Fibroblast of lung (primary cell): ENCODE results near the gene ZBTB40. TPM values are rescaled to one million over a fixed set of nuclear protein-coding genes. Genes with fewer than 3 reads are reported as not detected.
A peak's percentile ranks its signal among the peaks of the same experiment; 100 is the strongest.

ENCODE experiments used
- DNase-seq, 2 donors: peaks; one replicate each; pipeline versions ENCODE4 v3.0.0 to v3.0.0-alpha.2; 2010; ENCODE audit warnings: low read depth in 2 of 2
- H2AFZ ChIP-seq: 2 replicates; pipeline ENCODE4 v1.5.1; 2012; ENCODE audit warnings: low read length, control low read depth, inconsistent platforms
- H3K27ac ChIP-seq: 2 replicates; pipeline ENCODE4 v1.5.1; 2011; ENCODE audit warnings: low read length, control low read depth; ENCODE audit not compliant: insufficient read depth
- H3K27me3 ChIP-seq: 2 replicates; pipeline ENCODE4 v1.5.1; 2011; ENCODE audit warnings: mild to moderate bottlenecking, low read length; ENCODE audit not compliant: control insufficient read depth, insufficient read depth
- H3K36me3 ChIP-seq: 2 replicates; pipeline ENCODE4 v1.5.1; 2011; ENCODE audit warnings: low read length; ENCODE audit not compliant: control insufficient read depth, insufficient read depth
- H3K4me1 ChIP-seq: 2 replicates; pipeline ENCODE4 v1.5.1; 2011; ENCODE audit warnings: low read length; ENCODE audit not compliant: control insufficient read depth, insufficient read depth; ENCODE audit errors: extremely low read depth
- H3K4me2 ChIP-seq: 2 replicates; pipeline ENCODE4 v1.5.1; 2011; ENCODE audit warnings: low read length, control low read depth; ENCODE audit not compliant: insufficient read depth; ENCODE audit errors: extremely low read depth
- H3K4me3 ChIP-seq, 4 experiments: fragments of 200-600 bp in 1 of 4; sonication (generic) in 1 of 4; replicated peaks in 1 of 4; 2 replicates each; pipeline ENCODE4 v1.5.1; 2011 to 2016; ENCODE audit warnings: low read length in 4 of 4, low read depth in 3 of 4, mild to moderate bottlenecking in 3 of 4, control low read depth in 2 of 4, inconsistent platforms in 1 of 4, mixed read lengths in 1 of 4; ENCODE audit not compliant: insufficient read depth in 1 of 4; ENCODE audit errors: control extremely low read depth in 1 of 4
- H3K79me2 ChIP-seq: 2 replicates; pipeline ENCODE4 v1.5.1; 2012; ENCODE audit warnings: mild to moderate bottlenecking, low read length, inconsistent platforms; ENCODE audit not compliant: control insufficient read depth, insufficient read depth
- H3K9ac ChIP-seq: 2 replicates; pipeline ENCODE4 v1.5.1; 2011; ENCODE audit warnings: mild to moderate bottlenecking, low read length, control low read depth; ENCODE audit not compliant: insufficient read depth
- H3K9me3 ChIP-seq: 2 replicates; pipeline ENCODE4 v1.5.1; 2012; ENCODE audit warnings: low read depth, low read length; ENCODE audit not compliant: control insufficient read depth, insufficient read depth
- H4K20me1 ChIP-seq: 2 replicates; pipeline ENCODE4 v1.5.1; 2011; ENCODE audit warnings: low read length; ENCODE audit not compliant: control insufficient read depth, insufficient read depth; ENCODE audit errors: extremely low read depth
- EZH2 ChIP-seq: IDR thresholded peaks from 2 replicates; pipeline ENCODE4 v1.5.1; 2012; ENCODE audit warnings: low read length, control low read depth, mild to moderate bottlenecking; ENCODE audit errors: missing control alignments
- polyA plus RNA-seq, 2 donors: library from polyadenylated mRNA; depleted of rRNA in 1 of 2; stranded (reverse) in 1 of 2; unstranded in 1 of 2; fragments of >200 nt; gene quantifications; 2 replicates each; pipeline ENCODE4 v1.2.1, GENCODE V29; 2011 to 2012; ENCODE audit warnings: missing spikeins in 1 of 2
- total RNA-seq: library from RNA; depleted of rRNA; stranded (reverse); fragments of >200 nt; gene quantifications from 2 replicates; pipeline ENCODE4 v1.2.1, GENCODE V29; 2014
- TF ChIP-seq, protein P1 (sequence below), 2 donors: IDR thresholded peaks in 1 of 2; conservative IDR thresholded peaks in 1 of 2; 1 replicate in 1 of 2; 2 replicates in 1 of 2; pipeline ENCODE4 v1.5.1; 2011 to 2012; ENCODE audit warnings: low read length in 2 of 2, control low read depth in 1 of 2, inconsistent platforms in 1 of 2, low read depth in 1 of 2, mild to moderate bottlenecking in 1 of 2

ZBTB40 gene
- total and polyA plus RNA-seq, 2 donors (not counting 1 experiment from before 2014, with no cell fraction given) = 3.4 to 12.4 TPM

DNA sequence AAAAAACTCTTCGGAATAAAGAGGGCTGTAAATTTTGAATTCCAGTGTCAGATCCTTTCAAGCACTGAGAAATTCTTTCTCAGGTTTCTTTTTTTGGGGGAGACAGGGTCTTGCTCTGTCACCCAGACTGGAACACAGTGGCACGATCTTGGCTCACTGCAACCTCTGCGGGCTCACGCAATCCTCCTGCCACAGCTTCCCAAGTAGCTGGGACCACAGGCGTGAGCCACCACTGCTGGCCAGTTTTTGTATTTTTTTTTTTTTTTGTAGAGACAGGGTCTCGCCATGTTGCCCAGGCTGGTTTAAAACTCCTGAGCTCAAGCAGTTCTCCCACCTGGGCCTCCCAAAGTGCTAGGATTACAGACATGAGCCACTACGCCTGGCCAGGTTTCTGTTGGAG lies 76.8 kb downstream of the ZBTB40 start:
- H3K4me1 ChIP-seq = no peaks in the 10 kb centered on the region
- H3K27ac ChIP-seq = no peak overlapping the region
- H3K27me3 ChIP-seq = no peaks in the 10 kb centered on the region
- H3K79me2 ChIP-seq = no peaks in the 10 kb centered on the region
- H3K9ac ChIP-seq = no peak overlapping the region
- no peak overlapping the region for H3K4me3 ChIP-seq
- H2AFZ ChIP-seq = no peak overlapping the region
- TF ChIP-seq EZH2 = no peak
- TF ChIP-seq, protein P1, sequence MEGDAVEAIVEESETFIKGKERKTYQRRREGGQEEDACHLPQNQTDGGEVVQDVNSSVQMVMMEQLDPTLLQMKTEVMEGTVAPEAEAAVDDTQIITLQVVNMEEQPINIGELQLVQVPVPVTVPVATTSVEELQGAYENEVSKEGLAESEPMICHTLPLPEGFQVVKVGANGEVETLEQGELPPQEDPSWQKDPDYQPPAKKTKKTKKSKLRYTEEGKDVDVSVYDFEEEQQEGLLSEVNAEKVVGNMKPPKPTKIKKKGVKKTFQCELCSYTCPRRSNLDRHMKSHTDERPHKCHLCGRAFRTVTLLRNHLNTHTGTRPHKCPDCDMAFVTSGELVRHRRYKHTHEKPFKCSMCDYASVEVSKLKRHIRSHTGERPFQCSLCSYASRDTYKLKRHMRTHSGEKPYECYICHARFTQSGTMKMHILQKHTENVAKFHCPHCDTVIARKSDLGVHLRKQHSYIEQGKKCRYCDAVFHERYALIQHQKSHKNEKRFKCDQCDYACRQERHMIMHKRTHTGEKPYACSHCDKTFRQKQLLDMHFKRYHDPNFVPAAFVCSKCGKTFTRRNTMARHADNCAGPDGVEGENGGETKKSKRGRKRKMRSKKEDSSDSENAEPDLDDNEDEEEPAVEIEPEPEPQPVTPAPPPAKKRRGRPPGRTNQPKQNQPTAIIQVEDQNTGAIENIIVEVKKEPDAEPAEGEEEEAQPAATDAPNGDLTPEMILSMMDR (conservative IDR thresholded peaks at IDR 0.05 in 1 of 2, IDR thresholded peaks at IDR 0.05 in 1 of 2; ENCODE audit: low read depth in 1 of 2, low read length in 2 of 2) = no peak
- no peaks in the 10 kb centered on the region for H4K20me1 ChIP-seq
- peaks cover 3% of the 10 kb centered on the region for H3K36me3 ChIP-seq
- no peak overlapping the region for H3K4me2 ChIP-seq
- no peak for DNase-seq
- no peaks in the 10 kb centered on the region for H3K9me3 ChIP-seq

DNA sequence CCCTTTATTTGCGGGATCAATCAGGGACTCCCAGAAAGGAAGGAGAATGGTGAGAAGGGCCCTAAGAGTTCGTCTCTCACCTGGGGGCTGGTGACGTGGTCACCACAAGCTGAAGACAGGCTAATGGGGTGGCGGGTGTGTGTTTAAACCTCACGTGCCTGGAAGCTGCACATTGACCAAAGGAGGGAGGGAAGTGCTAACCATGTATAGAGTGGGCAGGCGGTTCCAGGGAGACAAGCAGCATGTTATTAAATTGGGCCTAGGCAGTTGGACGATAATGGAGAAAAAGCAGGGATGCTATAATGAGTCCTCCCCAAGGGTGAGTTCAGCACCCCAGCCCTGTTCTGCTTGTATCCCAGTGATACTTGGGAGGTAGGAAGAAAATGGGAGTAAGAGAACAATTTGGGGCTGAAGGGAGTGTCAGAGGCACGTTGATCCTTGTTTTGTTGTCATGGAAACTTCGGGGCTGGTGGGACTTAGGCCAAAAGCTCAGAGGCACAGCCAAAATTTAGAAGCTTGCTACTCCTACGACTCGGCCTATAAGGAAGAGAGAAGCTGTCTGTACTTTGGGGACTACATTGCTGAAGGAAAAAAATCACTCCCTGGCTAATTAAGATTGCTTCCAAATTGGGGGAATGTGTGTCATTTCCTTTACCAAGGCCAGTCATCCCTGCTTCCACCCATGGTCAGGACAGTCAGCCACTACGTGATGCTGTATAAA lies 78.4 kb downstream of the ZBTB40 start:
- Histone ChIP-seq H3K27me3 (no peaks in the 10 kb centered on the region), H3K9ac (no peak overlapping the region), H3K79me2 (no peaks in the 10 kb centered on the region), H3K4me1 (no peaks in the 10 kb centered on the region), H3K27ac (no peak overlapping the region), H3K9me3 (no peaks in the 10 kb centered on the region), H3K4me2 (no peak overlapping the region), H2AFZ (no peak overlapping the region), H4K20me1 (no peaks in the 10 kb centered on the region), H3K4me3 (no peak overlapping the region), H3K36me3 (peaks cover 3% of the 10 kb centered on the region)
- DNase-seq = peak; percentile 14 to 24
- TF ChIP-seq, protein P1 (conservative IDR thresholded peaks at IDR 0.05 in 1 of 2, IDR thresholded peaks at IDR 0.05 in 1 of 2; ENCODE audit: low read depth in 1 of 2, low read length in 2 of 2) = no peak
- no peak for TF ChIP-seq EZH2

DNA sequence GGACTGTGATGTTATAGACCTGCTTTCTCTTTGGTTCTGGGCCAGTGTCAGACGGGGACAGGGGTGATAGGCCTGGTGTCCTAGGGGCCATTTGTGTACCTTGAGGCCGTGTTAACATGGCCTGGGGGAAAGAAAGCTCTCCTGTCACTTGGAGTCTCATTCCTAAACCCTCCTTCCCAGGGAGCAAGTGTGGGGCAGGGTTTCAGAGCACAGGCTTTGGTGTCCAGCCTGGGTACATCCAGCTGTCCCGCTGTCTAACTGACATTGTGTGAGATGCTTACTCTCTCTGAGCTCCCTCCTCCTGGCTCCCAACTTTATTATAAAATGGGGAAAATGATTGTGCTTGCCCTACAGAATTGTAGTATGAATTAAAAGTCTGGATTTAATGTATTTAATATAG lies 79.1 kb downstream of the ZBTB40 start:
- no peak for DNase-seq
- H3K27me3 ChIP-seq = no peaks in the 10 kb centered on the region
- H3K9ac ChIP-seq = no peak overlapping the region
- no peaks in the 10 kb centered on the region for H3K79me2 ChIP-seq
- TF ChIP-seq, protein P1 (conservative IDR thresholded peaks at IDR 0.05 in 1 of 2, IDR thresholded peaks at IDR 0.05 in 1 of 2; ENCODE audit: low read depth in 1 of 2, low read length in 2 of 2) = no peak
- TF ChIP-seq EZH2 = no peak
- H3K4me3 ChIP-seq = no peak overlapping the region
- H3K36me3 ChIP-seq = peaks cover 3% of the 10 kb centered on the region
- no peak overlapping the region for H3K27ac ChIP-seq
- no peaks in the 10 kb centered on the region for H3K9me3 ChIP-seq
- no peak overlapping the region for H2AFZ ChIP-seq
- no peaks in the 10 kb centered on the region for H4K20me1 ChIP-seq
- no peaks in the 10 kb centered on the region for H3K4me1 ChIP-seq
- no peak overlapping the region for H3K4me2 ChIP-seq
